Measurements from ENCODE around the gene INTS14. TPM values are rescaled to one million over a fixed set of nuclear protein-coding genes. Genes with fewer than 3 reads are reported as not detected.

The INTS14 gene
- total RNA-seq, 1 experiment from 2014 or later, result 44.7 TPM

- H2BK12ac ChIP-seq (ENCODE audit: insufficient read length, low read depth, low read length), result no peak overlapping the region
- no peak for TF ChIP-seq CTCF (conservative IDR thresholded peaks at IDR 0.05)
- no peak overlapping the region for H4K5ac ChIP-seq (ENCODE audit: insufficient read length, low read depth, low read length)
- no peak overlapping the region for H3K18ac ChIP-seq (ENCODE audit: insufficient read length, low read depth, low read length)
- no peak overlapping the region for H3K4me2 ChIP-seq (ENCODE audit: insufficient read depth, insufficient read length, low read length)
- H2AK5ac ChIP-seq (ENCODE audit: insufficient read length, low read length), result no peak overlapping the region
- no peaks in the 10 kb centered on the region for H3K27me3 Mint-ChIP-seq (ENCODE audit: low read depth)
- no peak overlapping the region for H2BK5ac ChIP-seq (ENCODE audit: insufficient read length, low read length)
- H4K20me1 ChIP-seq (ENCODE audit: control insufficient read depth, insufficient read depth, insufficient read length), result no peaks in the 10 kb centered on the region
- H3K9me3 ChIP-seq (ENCODE audit: control insufficient read depth, low read depth, low read length), result no peaks in the 10 kb centered on the region
- H3K14ac ChIP-seq (ENCODE audit: insufficient read depth, low read length), result no peak overlapping the region
- no peak overlapping the region for H2BK15ac ChIP-seq (ENCODE audit: low read depth, low read length)
- no peak for DNase-seq
- H2BK20ac ChIP-seq (ENCODE audit: low read depth, low read length, poor library complexity, severe bottlenecking), result no peak overlapping the region
- no peaks in the 10 kb centered on the region for H3K9me3 Mint-ChIP-seq
- H3T11ph ChIP-seq (ENCODE audit: low read length), result no peak overlapping the region
- no peaks in the 10 kb centered on the region for H3K4me1 ChIP-seq (ENCODE audit: insufficient read depth, low read length)
- H3K23me2 ChIP-seq (ENCODE audit: insufficient read length, low read depth, low read length, poor library complexity, severe bottlenecking), result no peaks in the 10 kb centered on the region
- H3K27ac Mint-ChIP-seq, result no peak overlapping the region; a peak in 1 of 7 replicates
- no peak overlapping the region for H2AFZ ChIP-seq (ENCODE audit: low read length)
- H3K4ac ChIP-seq (ENCODE audit: low read depth, low read length), result no peak overlapping the region
- H4K8ac ChIP-seq (replicated peaks; ENCODE audit: insufficient read length, low read depth, low read length), result no peak overlapping the region
- no peak overlapping the region for H3K23ac ChIP-seq (ENCODE audit: insufficient read length, low read depth, low read length)
- H2BK120ac ChIP-seq (ENCODE audit: low read depth, low read length, poor library complexity, severe bottlenecking), result no peak overlapping the region
- no peak overlapping the region for H3K9ac ChIP-seq (ENCODE audit: extremely low read depth, insufficient read length, low read length)
- no peak overlapping the region for H3K4me3 Mint-ChIP-seq
- peaks cover 9 to 10% of the 10 kb centered on the region in 2 experiments for H3K4me1 Mint-ChIP-seq
- no peaks in the 10 kb centered on the region for H3K79me1 ChIP-seq (ENCODE audit: insufficient read depth, low read depth, low read length, poor library complexity, severe bottlenecking)
- H4K91ac ChIP-seq (ENCODE audit: insufficient read length, low read depth, low read length), result no peak overlapping the region
- H3K36me3 Mint-ChIP-seq (ENCODE audit: insufficient read depth in 1 of 3, low read depth in 3 of 3), result no peaks in the 10 kb centered on the region
- no peaks in the 10 kb centered on the region for H3K79me2 ChIP-seq (ENCODE audit: insufficient read depth, low read length)
- H3K27me3 ChIP-seq (ENCODE audit: insufficient read depth, low read length), result no peaks in the 10 kb centered on the region
- H3K56ac ChIP-seq (ENCODE audit: insufficient read length, low read depth, low read length), result no peak overlapping the region
- H3K27ac ChIP-seq (ENCODE audit: insufficient read length, low read depth, low read length), result no peak overlapping the region
- no CpG with 5 or more reads among the region's 5 CpGs for WGBS (ENCODE audit: extremely low coverage, insufficient read length, low lambda C conversion rate)
Observed at GRCh38 chr15:65630760-65631159, 19.8 kb upstream of the INTS14 start.
